ENCODE measurements around the gene NANOS3.
A peak's percentile ranks its signal among the peaks of the same experiment; 100 is the strongest.

Gene NANOS3

GRCh38 chr19:13876834-13877233, at the start of gene NANOS3:
TSS of gene NANOS3 (plus strand) at chr19:13877134. CDS start at chr19:13877249, 115 bp downstream.
- no peak for DNase-seq

DNA sequence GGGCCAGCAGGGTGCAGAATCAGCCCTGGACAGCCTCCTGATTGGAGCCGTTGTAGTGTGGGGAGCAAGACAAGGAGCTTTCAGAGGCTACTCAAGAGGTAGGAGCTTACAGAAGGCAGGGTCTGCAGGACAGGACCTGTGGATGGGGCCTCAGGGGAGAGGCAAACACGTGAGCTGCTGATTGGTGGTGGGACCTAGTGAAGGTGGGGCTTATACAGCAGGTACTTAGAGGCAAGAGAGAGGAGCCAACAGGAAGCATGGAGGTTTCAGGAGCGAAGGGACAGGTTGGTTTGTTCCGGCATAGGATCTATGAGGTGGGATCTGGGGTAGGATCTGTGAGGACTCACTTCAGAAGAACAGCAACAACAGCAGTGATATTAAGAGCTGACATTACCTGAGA, 49.3 kb upstream of the NANOS3 start:
- no peak for DNase-seq

DNA sequence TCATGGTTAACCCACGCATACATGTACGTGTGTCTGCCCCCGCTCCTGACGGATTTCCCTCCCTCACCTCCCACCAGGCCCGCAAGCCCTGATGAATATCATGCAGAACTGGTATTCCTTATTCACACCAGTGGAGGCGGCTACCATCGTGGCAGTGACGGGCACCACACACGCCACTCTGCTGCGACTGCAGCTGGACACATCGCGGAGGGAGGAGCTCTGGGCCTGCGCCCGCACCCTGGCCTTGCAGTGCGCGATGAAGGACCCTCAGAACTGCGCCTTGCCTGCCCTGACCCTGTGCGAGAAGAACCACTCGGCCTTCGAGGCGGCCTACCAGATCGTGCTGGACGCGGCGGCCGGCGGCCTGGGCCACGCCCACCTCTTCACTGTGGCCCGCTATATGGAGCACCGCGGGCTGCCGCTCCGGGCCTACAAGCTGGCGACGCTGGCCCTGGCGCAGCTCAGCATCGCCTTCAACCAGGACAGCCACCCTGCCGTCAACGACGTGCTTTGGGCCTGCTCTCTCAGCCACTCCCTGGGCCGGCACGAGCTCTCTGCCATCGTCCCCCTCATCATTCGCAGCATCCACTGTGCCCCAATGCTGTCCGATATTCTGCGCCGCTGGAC, 46.7 kb upstream of the NANOS3 start:
- no peak for DNase-seq

GRCh38 chr19:13830741-13831536, 46.0 kb upstream of the NANOS3 start:
- DNase-seq = no peak

- DNase-seq = no peak
These were observed 45.1 kb upstream of the NANOS3 start for GRCh38 chr19:13831537-13832467.

DNA sequence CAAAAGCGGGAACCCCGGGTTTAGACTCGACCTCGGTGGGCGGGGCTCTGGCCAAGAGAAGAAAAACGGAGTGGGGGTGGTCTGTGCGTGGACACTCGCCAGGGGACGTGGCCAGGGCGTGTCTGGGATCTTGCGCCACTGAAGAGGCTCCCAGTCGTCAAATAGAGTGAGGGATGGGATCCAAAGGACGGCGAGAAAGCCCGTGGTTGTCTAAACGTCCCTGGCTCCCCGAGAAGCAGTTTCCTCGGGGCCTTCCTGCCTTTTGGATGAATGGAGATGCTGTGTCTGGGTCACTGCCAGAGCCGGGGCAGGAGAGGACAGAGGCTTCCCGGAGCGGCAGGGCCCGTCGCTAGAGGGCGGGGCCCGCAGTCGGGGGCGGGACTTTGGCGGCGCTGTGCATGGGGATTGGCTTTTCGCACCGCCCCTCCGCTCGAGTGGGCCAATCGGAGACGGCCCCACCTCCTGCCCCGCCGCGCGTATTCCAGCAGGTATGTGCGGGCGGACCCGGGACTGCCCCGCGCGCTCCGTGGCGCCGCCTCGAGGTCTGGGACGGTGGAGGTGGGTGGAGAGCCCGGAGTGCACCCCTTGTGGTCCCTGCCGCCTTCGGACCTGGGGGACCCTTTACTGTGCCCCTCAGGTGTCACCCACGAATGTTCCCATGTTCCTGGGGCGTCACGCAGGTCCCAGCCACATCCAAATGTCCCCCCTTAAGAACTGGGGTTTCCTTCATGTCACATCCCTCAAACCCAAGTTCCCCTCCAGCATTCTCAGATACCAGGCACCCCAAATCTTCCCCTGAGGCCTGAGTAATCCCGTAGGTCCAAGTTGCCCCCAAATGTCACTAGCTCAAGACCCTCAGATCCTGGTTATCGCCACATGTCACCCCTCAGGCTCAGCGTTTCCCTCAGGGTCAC, 43.3 kb upstream of the NANOS3 start:
- DNase-seq = peak; percentile 91 to 93

DNA sequence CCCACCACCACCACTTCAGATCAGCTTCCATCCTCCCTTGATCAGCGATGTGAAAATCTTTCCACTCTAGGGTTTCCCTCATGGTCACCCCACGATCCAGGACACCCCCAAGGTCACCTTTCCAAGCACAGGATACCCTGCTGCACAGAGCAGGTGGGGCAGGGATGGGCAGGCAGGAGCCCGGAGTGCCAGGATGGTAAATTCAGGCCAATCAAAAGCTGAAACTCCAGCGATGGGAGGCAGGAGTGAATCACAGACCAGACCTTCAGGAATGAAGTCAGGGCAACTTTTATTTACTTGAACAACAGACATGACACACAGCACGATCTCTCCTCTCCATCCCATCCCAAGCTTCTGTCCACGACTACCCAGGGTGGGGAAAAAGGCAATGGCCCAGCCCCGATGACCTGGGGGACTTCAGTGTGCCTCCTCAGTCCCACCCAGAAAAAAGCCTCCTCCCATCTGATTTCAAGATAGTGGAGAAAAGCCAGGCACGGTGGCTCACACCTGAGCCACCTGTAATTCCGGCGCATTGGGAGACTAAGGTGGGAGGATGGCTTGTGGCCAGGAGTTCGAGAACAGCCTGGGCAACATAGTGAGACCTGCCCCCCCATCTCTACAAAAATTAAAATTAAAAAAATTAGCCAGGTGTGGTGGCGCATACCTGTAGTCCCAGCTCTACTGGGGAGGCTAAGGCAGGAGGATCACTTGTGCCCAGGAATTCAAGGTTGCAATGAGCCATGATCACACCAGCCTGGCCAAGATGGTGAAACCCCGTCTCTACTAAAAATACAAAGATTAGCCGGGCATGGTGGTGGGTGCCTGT, 42.5 kb upstream of the NANOS3 start:
- no peak for DNase-seq

DNA sequence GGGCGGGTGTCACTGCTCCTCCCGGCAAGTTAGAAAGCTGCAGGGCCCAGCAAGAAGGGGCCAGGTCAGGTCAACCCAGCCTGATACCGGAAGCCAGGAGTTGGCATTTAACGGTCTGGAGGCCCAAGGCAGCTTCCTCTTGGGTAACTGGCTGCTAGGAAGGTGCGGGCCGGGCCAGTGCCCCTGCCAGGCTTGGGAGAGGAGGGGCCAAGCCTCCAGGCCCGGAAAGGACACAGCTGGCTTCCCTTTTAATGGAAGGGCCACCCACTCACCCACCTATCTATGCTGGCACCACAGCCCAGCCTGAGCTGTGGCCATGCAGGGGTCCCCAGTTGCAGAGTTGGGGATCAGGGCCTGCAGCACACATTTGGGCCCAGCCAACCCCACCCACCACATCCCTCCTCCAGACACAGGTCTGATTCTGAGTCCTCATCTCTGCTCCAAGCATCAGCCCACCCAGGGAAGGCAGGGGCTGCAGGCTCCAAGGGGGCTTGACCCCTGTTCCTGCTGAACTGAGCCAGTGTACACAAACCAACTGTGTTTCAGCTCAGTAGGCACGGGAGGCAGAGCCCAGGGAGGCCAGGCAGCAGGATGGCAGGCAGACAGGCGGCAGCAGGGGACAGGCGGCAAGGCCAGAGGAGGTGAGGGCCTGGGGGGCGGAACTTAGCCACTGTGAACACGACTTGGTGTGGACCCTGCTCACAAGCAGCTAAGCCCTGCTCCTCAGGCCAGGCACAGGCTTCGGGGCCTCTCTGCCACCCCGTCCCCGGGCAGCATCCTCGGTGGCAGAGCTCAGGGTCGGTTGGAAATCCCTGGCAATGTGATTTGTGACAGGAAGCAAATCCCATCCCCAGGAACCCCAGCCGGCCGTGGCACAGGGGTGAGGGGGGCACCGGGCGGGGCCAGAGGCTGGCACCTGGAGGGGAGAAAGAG, 40.9 kb upstream of the NANOS3 start:
- DNase-seq = no peak

- no peak for DNase-seq
These were observed 38.4 kb upstream of the NANOS3 start for GRCh38 chr19:13838435-13839129.

GRCh38 chr19:13839130-13839937, 37.6 kb upstream of the NANOS3 start:
- peak; percentile 85 to 93 for DNase-seq

DNA sequence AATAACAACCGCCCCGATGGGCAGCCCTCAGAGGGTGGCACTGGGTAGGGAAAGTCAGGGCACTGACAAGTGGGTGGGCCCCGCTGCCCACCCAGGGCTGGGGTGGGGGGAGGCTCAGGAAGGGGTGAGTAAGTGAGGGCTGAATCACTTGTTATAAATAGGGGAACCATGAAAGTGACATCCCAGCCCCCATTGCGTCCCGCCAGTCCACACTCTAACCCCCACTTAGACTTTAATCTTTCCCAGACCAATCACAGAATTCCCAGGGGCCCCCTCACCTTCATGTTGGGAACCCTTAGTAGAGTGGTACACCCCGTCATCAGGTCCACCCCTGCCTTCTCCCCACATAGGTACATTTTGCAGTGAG, 37.0 kb upstream of the NANOS3 start:
- peak in 1 of 2 experiments; percentile 77 for DNase-seq

GRCh38 chr19:13840305-13841085, 36.4 kb upstream of the NANOS3 start:
- peak in 1 of 2 experiments; percentile 38 for DNase-seq

DNA sequence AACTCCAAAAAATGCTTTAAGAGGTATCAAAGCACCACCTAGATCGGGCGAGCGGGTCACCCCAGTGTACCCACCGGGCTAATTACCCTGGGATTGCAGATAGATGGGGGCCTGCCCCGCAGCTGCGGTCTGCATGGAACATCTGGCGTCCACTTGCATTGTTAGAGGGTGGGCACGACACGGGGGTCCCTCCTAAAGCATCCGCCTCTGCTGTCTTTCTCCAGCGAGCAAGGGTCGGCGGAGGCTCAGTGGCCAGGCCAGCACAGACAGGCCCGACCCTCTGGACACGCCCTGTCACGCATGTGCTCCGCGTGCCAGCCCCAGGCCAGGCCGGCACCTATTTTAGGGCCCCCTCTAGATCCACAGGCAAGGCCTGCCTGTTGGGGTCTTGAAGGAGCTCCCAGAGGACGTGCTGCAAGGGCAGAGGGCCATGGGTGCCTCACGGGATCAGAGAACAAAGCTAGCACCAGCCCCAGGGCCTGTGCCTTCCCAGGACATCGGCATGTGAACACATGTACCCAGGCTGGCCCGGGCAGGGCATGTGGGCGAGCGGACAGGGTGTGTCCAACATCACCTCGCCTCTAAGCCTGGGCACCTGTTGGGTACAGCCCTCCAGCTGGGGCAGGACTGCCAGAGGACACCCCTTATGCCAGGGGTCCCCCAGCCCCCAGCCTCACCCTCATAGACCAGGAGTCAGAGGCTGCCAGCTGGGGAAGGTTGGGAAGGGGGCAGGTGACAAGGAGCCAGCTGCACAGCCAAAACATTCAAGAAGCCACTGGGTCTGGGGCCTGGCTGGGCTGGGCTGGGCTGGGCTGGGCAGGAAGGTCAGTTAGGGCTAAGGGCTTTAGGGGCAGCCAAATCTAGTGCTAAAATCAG, 35.6 kb upstream of the NANOS3 start:
- no peak for DNase-seq

DNA sequence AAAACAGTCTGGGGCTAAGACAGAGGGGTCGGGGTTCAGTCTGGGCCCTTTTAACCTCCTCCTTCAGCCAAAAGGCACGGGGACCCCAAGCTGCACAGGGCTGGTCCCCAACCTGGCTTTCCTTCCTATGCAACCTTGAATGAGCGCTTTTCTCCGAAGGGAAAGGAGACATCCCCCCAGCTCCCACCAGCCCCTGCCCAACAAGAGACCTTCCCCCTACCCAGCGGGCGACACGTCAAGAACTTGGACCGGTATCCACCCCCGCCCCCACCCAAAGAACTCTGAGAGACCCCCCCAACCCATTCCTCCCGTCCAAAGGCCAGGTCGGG, 35.0 kb upstream of the NANOS3 start:
- DNase-seq = no peak

GRCh38 chr19:13842291-13843103, 34.4 kb upstream of the NANOS3 start:
- peak; percentile 63 to 69 for DNase-seq
